IgD-negative memory B cell (primary cell): ENCODE data around the gene PTGDR2. TPM values are rescaled to one million over a fixed set of nuclear protein-coding genes. Genes with fewer than 3 reads are reported as not detected.

Source experiments
- H3K27ac Mint-ChIP-seq, 3 donors: one replicate each; pipeline ENCODE4 v1.8.0; 2020 to 2022; ENCODE audit warnings: mild to moderate bottlenecking in 3 of 3, mixed read lengths in 3 of 3, moderate library complexity in 1 of 3
- H3K27me3 Mint-ChIP-seq: one replicate; pipeline ENCODE4 v1.8.0; 2021; ENCODE audit warnings: mixed read lengths
- H3K36me3 Mint-ChIP-seq: one replicate; pipeline ENCODE4 v1.8.0; 2020; ENCODE audit warnings: mild to moderate bottlenecking, mixed read lengths
- H3K4me1 Mint-ChIP-seq, 3 donors: one replicate each; pipeline ENCODE4 v1.8.0; 2020 to 2022; ENCODE audit warnings: mixed read lengths in 3 of 3, mild to moderate bottlenecking in 1 of 3
- H3K4me3 Mint-ChIP-seq, 4 donors: one replicate each; pipeline ENCODE4 v1.8.0; 2020 to 2022; ENCODE audit warnings: mild to moderate bottlenecking in 4 of 4, mixed read lengths in 4 of 4, moderate library complexity in 3 of 4
- H3K9me3 Mint-ChIP-seq, 3 donors: one replicate each; pipeline ENCODE4 v1.8.0; 2020 to 2021; ENCODE audit warnings: mixed read lengths in 3 of 3, mild to moderate bottlenecking in 1 of 3
- polyA plus RNA-seq: library from polyadenylated mRNA; unstranded; fragments of 300-500 nt; fragmentation: Illumina TruSeq; gene quantifications from one replicate; pipeline ENCODE4 v1.2.3, GENCODE V29; 2021

PTGDR2 gene
- polyA plus RNA-seq, 1 donor from 2014 or later: 0.16 TPM

DNA sequence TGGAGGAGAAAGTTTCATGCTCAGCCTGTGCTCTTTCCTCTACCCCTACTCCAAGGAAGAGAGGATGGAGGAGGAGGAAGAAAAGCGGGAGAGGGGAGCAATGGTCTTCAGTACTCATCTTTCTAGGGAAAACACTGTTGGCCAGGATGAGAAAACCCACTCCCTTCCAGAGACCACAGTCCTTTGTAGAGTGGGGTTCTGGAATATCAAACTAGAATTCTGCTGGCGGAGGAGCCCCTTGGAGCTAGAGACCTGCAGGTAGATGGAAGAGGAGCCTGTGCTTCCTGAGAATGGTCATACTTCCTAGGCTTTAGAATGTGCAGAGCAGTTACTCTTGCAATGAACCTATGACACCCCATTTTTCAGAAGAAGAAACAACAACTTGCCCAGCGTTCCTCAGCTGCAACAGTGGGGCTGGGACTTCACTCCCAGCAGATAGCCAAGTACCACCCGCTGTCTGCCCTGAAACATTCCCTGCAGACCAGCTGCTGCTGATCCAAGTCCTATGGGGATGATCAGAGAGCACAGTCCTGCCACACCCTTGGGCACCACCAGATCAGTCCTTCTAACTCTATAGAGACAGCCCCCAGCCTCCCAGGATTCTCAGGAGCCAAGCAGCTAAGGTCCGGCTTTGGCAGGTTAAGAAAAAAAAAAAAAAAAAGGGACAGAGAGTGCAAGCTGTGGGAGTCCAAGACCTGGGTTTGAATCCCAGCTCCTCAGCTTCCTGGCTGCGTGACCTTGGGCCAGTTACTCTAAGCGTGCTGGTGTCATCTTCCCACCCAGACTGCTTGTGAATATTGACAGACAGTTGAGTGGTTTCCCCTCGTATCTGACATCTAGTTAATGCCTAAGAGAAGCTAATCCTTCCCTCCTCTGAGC, 664 bp downstream of the PTGDR2 start:
- Mint-ChIP-seq H3K36me3 (peaks cover 13% of the 10 kb centered on the region), H3K9me3 (no peaks in the 10 kb centered on the region), H3K27ac (peak overlapping the region in 1 of 3 donors; percentile 82), H3K27me3 (peaks cover 4% of the 10 kb centered on the region), H3K4me3 (no peak overlapping the region), H3K4me1 (peaks cover 0 to 6% (median 0%) of the 10 kb centered on the region in 3 donors)

DNA sequence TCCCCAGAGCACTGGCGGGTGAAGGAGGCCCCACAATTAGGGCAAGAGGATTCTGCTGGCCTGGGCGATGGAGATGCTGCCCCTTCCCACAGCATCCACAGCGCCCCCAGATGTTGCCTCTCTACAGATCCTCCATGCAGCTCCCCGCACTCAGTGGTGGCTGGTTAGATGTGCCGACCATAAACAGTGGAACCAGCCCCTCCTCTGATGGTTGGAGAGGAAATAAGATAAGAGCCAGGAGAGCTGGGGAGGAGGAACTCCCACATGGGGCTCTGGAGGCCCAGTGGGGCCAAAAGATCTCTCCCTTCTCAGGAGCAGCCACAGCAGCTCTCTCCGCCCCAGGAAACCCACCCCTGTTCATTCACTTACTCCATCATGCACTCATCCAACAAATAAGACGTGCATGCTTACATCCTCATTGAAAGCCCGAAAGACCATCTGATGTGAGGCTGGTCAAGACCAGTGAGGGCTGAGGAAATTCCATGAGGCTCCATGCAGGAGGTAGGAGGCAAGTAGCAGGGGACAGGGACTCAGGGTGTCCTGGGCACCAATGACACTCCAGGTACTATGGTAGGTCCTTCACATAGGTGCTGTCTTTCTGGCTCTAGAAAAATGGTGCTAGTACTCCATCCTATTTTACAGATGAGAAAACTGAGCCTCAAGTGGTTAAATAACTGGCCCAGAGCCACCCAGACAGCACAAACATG, 1.5 kb downstream of the PTGDR2 start:
- H3K4me3 Mint-ChIP-seq: no peak overlapping the region
- H3K27me3 Mint-ChIP-seq: peaks cover 4% of the 10 kb centered on the region
- no peaks in the 10 kb centered on the region for H3K9me3 Mint-ChIP-seq
- H3K27ac Mint-ChIP-seq: peak overlapping the region in 1 of 3 donors; percentile 82
- H3K36me3 Mint-ChIP-seq: peaks cover 15% of the 10 kb centered on the region
- peaks cover 0 to 6% (median 0%) of the 10 kb centered on the region in 3 donors for H3K4me1 Mint-ChIP-seq

DNA sequence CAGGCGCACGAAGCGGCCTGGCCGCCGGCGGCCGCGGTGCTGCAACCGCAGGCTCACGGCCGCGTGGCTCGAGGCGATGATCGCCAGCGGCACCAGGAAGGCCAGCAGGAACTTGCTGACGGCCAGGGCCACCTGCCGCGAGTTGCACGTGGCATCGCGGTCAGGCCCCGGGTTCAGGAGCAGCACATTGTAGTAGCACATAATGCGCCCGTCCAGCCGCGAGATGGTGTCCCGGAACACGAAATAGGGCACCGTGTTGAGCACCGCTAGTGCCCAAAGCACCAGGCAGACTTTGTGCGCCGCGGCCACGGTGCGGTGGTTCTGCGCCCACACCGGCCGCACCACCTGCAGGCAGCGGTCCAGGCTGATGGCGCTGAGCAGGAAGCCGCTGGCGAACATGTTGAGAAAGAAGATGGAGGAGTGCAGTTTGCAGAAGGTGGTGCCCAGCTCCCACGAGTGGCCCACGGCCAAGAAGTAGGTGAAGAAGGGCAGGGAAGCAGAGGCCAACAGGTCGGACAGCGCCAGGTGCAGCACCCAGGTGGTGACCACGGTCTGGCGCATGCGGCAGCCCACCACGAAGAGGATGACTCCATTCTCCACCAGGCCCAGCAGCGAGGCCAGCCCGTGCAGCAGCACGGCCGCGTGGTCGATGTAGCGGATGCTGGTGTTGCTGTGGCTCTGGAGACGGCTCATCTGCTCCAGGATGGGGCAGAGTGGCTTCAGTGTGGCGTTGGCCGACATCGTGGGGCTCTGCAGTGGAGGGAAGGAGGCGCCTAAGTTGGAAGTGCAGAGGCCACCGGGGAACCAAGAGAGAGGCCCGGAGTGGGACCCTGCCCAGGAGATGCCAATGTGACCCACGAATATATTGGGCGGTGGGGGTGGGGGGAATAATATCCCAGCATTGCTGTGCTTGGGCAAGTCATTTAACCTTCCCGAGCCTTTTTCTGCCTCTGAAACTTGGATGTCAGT, 2.5 kb downstream of the PTGDR2 start:
- Mint-ChIP-seq H3K27me3 (peaks cover 4% of the 10 kb centered on the region), H3K36me3 (peaks cover 15% of the 10 kb centered on the region), H3K9me3 (no peaks in the 10 kb centered on the region), H3K4me3 (no peak overlapping the region), H3K4me1 (no peaks in the 10 kb centered on the region), H3K27ac (no peak overlapping the region)

GRCh38 chr11:60852117-60852981, 3.4 kb downstream of the PTGDR2 start:
- Mint-ChIP-seq H3K9me3 (no peaks in the 10 kb centered on the region), H3K4me3 (no peak overlapping the region), H3K4me1 (no peaks in the 10 kb centered on the region), H3K36me3 (peaks cover 15% of the 10 kb centered on the region), H3K27ac (no peak overlapping the region), H3K27me3 (peaks cover 4% of the 10 kb centered on the region)

- peaks cover 15% of the 10 kb centered on the region for H3K36me3 Mint-ChIP-seq
- H3K27ac Mint-ChIP-seq: peak overlapping the region in 1 of 3 donors; percentile 4
- peaks cover 4% of the 10 kb centered on the region for H3K27me3 Mint-ChIP-seq
- no peak overlapping the region for H3K4me3 Mint-ChIP-seq
- H3K4me1 Mint-ChIP-seq: peaks cover 0 to 2% (median 2%) of the 10 kb centered on the region in 3 donors
- no peaks in the 10 kb centered on the region for H3K9me3 Mint-ChIP-seq
These were observed 4.2 kb downstream of the PTGDR2 start for GRCh38 chr11:60851327-60852104.

DNA sequence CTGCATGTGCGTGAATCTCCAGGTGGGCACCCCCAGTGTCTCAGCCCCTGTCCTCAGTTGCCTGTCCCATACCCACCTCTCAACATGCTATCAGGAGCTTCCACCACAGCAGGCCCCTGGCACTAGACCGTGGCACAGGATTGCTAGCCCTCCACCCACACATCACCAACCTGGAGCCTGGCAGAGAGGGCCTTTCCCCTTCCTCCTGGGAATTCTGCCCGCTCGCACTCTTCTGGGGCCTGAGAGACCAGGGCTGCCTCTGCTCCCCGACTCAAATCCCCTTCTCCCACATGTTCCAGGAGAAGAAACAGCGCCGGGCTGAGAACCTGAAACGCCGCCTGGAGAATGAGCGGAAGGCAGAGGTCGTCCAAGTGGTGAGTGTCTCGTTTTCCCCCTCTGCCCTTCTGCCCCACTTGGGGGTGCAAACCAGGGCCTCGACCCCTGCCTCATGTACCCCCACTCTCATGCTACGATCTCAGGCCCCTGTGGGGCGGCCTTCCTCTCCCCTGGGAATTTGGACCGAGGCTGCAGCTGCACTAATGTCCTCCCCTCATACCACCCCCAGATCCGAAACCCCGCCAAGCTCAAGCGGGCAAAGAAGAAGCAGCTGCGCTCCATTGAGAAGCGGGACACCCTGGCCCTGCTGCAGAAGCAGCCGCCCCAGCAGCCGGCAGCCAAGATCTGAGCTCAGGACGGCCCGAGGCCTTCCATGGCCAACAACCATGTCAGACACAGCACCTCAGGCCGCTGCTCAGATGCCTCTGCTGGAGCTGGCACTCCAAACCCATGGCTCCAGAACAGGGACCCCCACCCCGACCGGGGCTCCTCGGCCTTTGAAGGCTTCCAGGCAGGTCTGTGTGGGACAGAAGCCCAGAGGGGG, 5.9 kb downstream of the PTGDR2 start:
- Mint-ChIP-seq H3K4me1 (peaks cover 1 to 9% (median 7%) of the 10 kb centered on the region in 3 donors), H3K27ac (no peak overlapping the region), H3K27me3 (no peaks in the 10 kb centered on the region), H3K9me3 (no peaks in the 10 kb centered on the region), H3K4me3 (peak overlapping the region in 1 of 4 donors; percentile 37), H3K36me3 (peaks cover 16% of the 10 kb centered on the region)

GRCh38 chr11:60848714-60849151, 7.0 kb downstream of the PTGDR2 start:
- peaks cover 9 to 18% (median 18%) of the 10 kb centered on the region in 3 donors for H3K4me1 Mint-ChIP-seq
- no peak overlapping the region for H3K4me3 Mint-ChIP-seq

GRCh38 chr11:60847896-60848295, 7.9 kb downstream of the PTGDR2 start:
- Mint-ChIP-seq H3K4me3 (peak overlapping the region in 1 of 4 donors; percentile 68), H3K4me1 (peaks cover 18 to 26% (median 26%) of the 10 kb centered on the region in 3 donors), H3K27ac (no peak overlapping the region), H3K27me3 (no peaks in the 10 kb centered on the region), H3K9me3 (no peaks in the 10 kb centered on the region), H3K36me3 (peaks cover 19% of the 10 kb centered on the region)

More at GRCh38 chr11:60848714-60849151, 7.0 kb downstream of the PTGDR2 start:
- H3K9me3 Mint-ChIP-seq: no peaks in the 10 kb centered on the region
- H3K27ac Mint-ChIP-seq: peak overlapping the region in 1 of 3 donors; percentile 39
- H3K36me3 Mint-ChIP-seq: peaks cover 19% of the 10 kb centered on the region
- H3K27me3 Mint-ChIP-seq: no peaks in the 10 kb centered on the region

DNA sequence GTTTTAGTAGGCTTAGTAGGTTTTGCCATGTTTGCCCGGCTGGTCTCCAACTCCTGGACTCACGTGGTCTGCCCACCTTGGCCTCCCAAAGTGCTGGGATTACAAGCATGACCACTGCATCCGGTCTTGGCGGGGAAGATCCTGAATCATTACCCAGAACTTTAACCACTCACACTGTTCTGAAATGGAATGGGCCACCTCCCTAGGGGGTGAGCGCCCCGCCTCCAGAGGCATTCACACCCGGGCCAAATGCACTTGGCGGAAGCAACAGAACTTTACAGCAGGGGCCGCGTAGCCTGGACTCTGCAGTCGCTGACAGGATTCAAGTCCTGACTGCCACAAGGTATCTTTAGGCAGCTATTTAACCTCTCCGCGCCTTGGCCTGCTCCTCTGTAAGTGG, 8.5 kb downstream of the PTGDR2 start:
- H3K4me1 Mint-ChIP-seq: peaks cover 21 to 29% (median 28%) of the 10 kb centered on the region in 3 donors
- H3K4me3 Mint-ChIP-seq: no peak overlapping the region
- no peak overlapping the region for H3K27ac Mint-ChIP-seq
- H3K27me3 Mint-ChIP-seq: no peaks in the 10 kb centered on the region
- H3K36me3 Mint-ChIP-seq: peaks cover 19% of the 10 kb centered on the region
- no peaks in the 10 kb centered on the region for H3K9me3 Mint-ChIP-seq

- peak overlapping the region in 1 of 4 donors; percentile 54 for H3K4me3 Mint-ChIP-seq
- no peaks in the 10 kb centered on the region for H3K27me3 Mint-ChIP-seq
- peaks cover 26 to 35% (median 31%) of the 10 kb centered on the region in 3 donors for H3K4me1 Mint-ChIP-seq
- H3K9me3 Mint-ChIP-seq: no peaks in the 10 kb centered on the region
- peak overlapping the region in 1 of 3 donors; percentile 27 for H3K27ac Mint-ChIP-seq
- peaks cover 7% of the 10 kb centered on the region for H3K36me3 Mint-ChIP-seq
These were observed 10.4 kb downstream of the PTGDR2 start for GRCh38 chr11:60845338-60845737.

DNA sequence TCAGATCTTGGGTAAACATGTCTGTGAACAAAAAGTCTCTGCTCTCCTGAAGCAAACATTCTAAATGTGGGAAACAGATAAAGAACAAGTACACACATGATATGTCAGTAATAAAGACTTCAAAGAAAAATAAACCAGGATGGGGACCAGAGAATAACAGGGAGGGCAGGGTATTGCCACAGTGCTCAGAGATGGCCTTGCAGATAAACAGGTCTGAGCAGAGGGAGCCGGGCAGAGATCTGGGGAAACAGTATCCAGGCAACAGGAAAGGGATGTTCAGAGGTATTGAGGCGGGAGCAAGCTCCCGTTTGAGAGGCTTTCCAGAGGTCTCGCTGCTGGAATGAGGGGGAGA, 10.9 kb downstream of the PTGDR2 start:
- no peaks in the 10 kb centered on the region for H3K27me3 Mint-ChIP-seq
- H3K27ac Mint-ChIP-seq: peak overlapping the region in 2 of 3 donors; percentile 2 to 21
- peaks cover 4% of the 10 kb centered on the region for H3K36me3 Mint-ChIP-seq
- no peaks in the 10 kb centered on the region for H3K9me3 Mint-ChIP-seq
- peaks cover 26 to 35% (median 31%) of the 10 kb centered on the region in 3 donors for H3K4me1 Mint-ChIP-seq
- peak overlapping the region; percentile 17 to 97 (median 51) for H3K4me3 Mint-ChIP-seq
